ENCODE measurements around the gene RLN3.
"Not testable (repeated sequence)": the region's sequence is repeated elsewhere in the genome, so short reads cannot be mapped to it uniquely, and the experiment has no call there.

The RLN3 gene

GRCh38 chr19:14021474-14021873 lies 6.5 kb upstream of the RLN3 start:
- no peak for DNase-seq (ENCODE audit: low read depth in 2 of 2)

- no peak for DNase-seq (ENCODE audit: low read depth in 2 of 2)
These were observed 5.5 kb upstream of the RLN3 start for GRCh38 chr19:14022469-14022868.

GRCh38 chr19:14023404-14024235 lies 4.3 kb upstream of the RLN3 start:
- no peak for DNase-seq (ENCODE audit: low read depth in 2 of 2)

GRCh38 chr19:14026652-14027192 lies 1.2 kb upstream of the RLN3 start:
- DNase-seq (ENCODE audit: low read depth in 2 of 2) = not testable (repeated sequence)

- no peak for DNase-seq (ENCODE audit: low read depth in 2 of 2)
These were observed 953 bp downstream of the RLN3 start for GRCh38 chr19:14028901-14029300.

- DNase-seq (ENCODE audit: low read depth in 2 of 2) = no peak
These were observed 3.2 kb downstream of the RLN3 start for GRCh38 chr19:14030997-14031718.

- peak; percentile 60 to 63 for DNase-seq (ENCODE audit: low read depth in 2 of 2)
These were observed 4.0 kb downstream of the RLN3 start, which contains the start of gene IL27RA for GRCh38 chr19:14031719-14032480. IL27RA (plus strand) TSS chr19:14031762; CDS start chr19:14031873, 111 bp downstream.

GRCh38 chr19:14033946-14034345 lies 6.0 kb downstream of the RLN3 start:
- DNase-seq (ENCODE audit: low read depth in 2 of 2) = no peak

GRCh38 chr19:14035159-14035558 lies 7.2 kb downstream of the RLN3 start:
- DNase-seq (ENCODE audit: low read depth in 2 of 2) = not testable (repeated sequence)

- no peak for DNase-seq (ENCODE audit: low read depth in 2 of 2)
These were observed 7.8 kb downstream of the RLN3 start for GRCh38 chr19:14035706-14036105.

GRCh38 chr19:14039181-14039580 lies 11.2 kb downstream of the RLN3 start:
- no peak for DNase-seq (ENCODE audit: low read depth in 2 of 2)

GRCh38 chr19:14042659-14043608 lies 15.0 kb downstream of the RLN3 start:
- DNase-seq (ENCODE audit: low read depth in 2 of 2) = not testable (repeated sequence)

- not testable (repeated sequence) for DNase-seq (ENCODE audit: low read depth in 2 of 2)
These were observed 19.9 kb downstream of the RLN3 start for GRCh38 chr19:14047866-14048265.

GRCh38 chr19:14048443-14049153 lies 20.6 kb downstream of the RLN3 start:
- peak; percentile 61 to 76 for DNase-seq (ENCODE audit: low read depth in 2 of 2)

GRCh38 chr19:14050512-14050911 lies 22.6 kb downstream of the RLN3 start:
- DNase-seq (ENCODE audit: low read depth in 2 of 2) = no peak

GRCh38 chr19:14050961-14051360 lies 23.0 kb downstream of the RLN3 start:
- DNase-seq (ENCODE audit: low read depth in 2 of 2) = not testable (repeated sequence)

GRCh38 chr19:14051980-14052379 lies 24.0 kb downstream of the RLN3 start:
- no peak for DNase-seq (ENCODE audit: low read depth in 2 of 2)

GRCh38 chr19:14052470-14052869 lies 24.5 kb downstream of the RLN3 start:
- no peak for DNase-seq (ENCODE audit: low read depth in 2 of 2)

- no peak for DNase-seq (ENCODE audit: low read depth in 2 of 2)
These were observed 25.1 kb downstream of the RLN3 start for GRCh38 chr19:14053032-14053431.

GRCh38 chr19:14053500-14053899 lies 25.6 kb downstream of the RLN3 start:
- no peak for DNase-seq (ENCODE audit: low read depth in 2 of 2)

Measured in stimulated activated CD8-positive, alpha-beta memory T cell treated with anti-CD3 and anti-CD28 coated beads, Interleukin-2, amount 100 ng/mL, for 48 hours (primary cell).